Stimulated activated CD4-positive, alpha-beta T cell treated with anti-CD3 and anti-CD28 coated beads, TNF-alpha, amount 100 ng/mL, for 24 hours (primary cell): Measurements from ENCODE around the gene NFATC1.

Experiments
- DNase-seq, 3 experiments: peaks; one replicate each; pipeline ENCODE4 v3.0.0-alpha.2; 2020; ENCODE audit warnings: low read depth in 3 of 3

NFATC1 gene

GRCh38 chr18:79554321-79554720 is 158.6 kb downstream of the NFATC1 start:
- no peak for DNase-seq

GRCh38 chr18:79554945-79555645 is 159.4 kb downstream of the NFATC1 start:
- DNase-seq, result no peak

DNA sequence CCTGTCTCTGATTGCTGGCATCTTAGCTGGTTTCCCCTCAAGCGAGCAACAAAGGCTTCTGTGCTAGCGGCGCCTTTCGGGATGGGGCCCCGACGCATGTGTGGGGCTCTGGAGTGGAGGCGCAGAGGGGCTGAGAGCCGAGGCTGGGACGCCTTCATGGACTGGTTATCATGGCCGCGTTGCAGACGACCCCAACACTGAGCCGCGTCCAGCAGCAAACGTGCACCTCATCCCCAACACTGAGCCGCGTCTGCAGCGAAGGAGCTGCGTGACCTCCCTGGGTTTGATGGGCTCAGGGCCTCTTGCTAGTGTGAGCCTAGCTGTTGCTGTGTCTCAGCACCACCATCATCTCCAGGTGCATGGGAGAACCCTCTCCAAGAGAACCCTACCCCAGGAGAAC is 160.2 kb downstream of the NFATC1 start:
- DNase-seq, result no peak

- DNase-seq, result no peak
Observed at GRCh38 chr18:79556829-79557585, 161.3 kb downstream of the NFATC1 start.

- no peak for DNase-seq
Observed at GRCh38 chr18:79558196-79558932, 162.6 kb downstream of the NFATC1 start.

DNA sequence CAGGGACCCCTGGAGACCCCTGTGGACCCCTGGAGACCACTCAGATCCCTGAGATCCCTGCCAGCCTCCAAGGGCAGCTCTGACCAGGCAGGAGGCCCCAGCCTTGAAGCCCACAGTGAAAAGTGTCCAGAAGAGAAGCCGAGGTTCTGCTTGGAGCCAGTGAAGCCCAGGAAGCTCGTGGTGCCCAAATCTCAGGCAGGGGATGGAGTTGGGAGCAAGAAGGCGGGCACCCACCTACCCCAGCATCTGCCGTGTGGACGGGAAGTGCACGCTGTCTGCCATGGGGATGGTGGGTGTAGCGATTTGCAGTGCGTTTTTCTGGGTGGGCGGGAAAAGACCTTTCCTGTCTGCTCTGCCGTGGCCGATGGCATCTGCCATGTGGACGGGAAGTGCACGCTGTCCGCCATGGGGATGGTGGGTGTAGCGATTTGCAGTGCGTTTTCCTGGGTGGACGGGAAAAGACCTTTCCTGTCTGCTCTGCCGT is 163.2 kb downstream of the NFATC1 start:
- DNase-seq, result no peak

DNA sequence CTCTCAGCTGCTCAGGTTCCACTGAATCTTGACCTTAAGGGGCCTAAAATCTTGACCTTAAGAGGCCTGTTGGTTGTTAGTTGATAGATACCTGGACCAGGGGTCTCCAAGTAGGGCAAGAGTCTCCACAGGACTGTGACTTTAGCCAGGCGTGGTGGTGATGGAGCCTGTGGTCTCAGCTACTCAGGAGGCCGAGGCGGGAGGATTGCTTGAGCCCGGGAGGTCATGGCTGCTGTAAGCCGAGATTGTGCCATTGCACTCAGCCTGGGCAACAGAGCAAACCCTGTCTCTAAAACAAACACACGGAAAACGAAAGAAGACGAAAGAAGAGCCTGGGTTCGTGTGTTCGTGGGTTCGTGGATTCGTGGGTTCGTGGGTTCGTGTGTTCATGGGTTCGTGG is 163.7 kb downstream of the NFATC1 start:
- DNase-seq, result no peak

DNA sequence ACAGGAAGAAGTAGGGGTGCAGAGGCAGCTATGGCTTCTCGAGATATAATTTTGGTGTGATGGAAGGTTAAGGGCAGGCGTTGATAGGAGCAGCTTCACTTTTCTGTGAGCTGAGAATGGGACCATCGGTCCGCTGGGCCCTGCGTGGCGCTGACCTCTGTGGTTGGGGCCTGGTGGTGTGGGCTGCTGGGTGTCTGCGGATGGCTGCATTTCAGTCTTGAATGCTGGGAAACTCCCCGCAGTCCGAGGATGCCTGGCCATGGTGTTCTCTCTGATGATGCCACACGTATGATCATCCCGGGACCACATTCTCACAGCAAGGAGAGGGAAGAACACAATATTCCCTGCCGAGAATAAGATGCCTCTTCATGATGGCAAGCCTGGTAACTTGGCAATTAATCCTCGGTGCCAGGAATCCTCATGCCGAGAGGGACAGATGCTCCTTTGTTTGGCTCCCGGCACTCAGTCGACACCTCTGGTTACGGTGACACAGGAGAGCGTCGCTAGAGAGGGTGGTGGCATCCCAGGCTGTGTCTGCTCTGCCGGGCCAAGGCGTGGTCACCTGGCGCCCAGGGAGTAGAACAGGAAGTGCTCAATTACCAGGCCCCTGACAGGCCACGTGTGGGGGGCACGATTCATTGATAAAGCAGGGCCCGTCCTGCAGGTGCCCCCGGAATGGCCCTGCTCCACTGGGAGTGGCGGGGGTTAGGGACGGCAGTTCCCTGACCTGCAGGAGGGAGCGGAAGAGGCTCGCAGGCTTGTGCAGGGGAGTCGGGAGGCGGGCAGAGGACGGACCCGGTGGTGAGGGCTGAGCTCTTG is 164.5 kb downstream of the NFATC1 start:
- DNase-seq, result no peak

GRCh38 chr18:79560861-79561210 is 165.1 kb downstream of the NFATC1 start:
- no peak for DNase-seq

DNA sequence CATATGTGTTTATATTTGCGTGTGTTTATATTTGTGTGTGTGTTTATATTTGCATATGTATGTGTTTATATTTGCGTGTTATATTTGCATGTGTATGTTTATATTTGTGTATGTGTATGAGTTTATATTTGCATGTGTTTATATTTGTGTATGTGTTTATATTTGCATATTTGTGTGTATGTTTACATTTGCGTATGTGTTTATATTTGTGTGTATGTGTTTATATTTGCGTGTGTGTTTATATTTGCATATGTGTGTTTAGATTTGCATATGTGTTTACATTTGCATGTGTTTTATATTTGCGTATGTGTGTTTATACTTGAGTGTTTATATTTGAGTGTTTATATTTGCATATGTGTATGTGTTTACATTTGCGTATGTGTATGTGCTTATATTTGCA is 168.2 kb downstream of the NFATC1 start:
- DNase-seq, result no peak

- DNase-seq, result no peak
Observed at GRCh38 chr18:79564441-79564840, 168.7 kb downstream of the NFATC1 start.

DNA sequence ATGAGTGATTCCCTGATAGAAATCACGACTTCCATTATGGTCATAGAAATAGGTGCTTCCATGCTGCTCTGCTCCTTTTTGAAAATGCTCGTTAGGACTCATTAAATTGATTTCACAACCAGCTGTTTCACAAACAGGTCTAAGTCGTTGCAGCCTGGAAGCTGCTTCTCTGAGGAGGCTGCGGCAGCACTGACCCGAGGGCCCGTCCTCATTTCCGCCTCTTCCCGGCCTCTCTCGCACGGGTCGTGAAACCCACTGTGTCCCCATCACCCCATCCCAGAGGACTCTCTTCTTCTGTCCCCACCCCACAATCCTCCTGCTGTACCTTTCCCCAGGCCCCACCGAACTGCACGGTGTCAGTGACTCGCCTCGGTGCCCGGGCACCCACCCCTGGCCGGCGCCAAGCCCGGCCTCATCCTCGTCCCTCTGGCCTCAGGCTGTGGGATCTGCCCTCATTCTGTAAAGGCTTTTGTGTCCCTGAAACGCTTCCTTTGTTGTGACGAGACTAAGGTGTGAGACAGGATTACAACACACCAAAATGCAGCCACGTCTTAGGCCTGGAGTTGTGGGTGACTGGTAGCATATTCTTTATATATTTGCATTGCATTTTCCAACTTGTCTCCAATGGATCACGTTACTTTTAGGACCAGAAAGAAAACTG is 171.2 kb downstream of the NFATC1 start:
- DNase-seq, result no peak

DNA sequence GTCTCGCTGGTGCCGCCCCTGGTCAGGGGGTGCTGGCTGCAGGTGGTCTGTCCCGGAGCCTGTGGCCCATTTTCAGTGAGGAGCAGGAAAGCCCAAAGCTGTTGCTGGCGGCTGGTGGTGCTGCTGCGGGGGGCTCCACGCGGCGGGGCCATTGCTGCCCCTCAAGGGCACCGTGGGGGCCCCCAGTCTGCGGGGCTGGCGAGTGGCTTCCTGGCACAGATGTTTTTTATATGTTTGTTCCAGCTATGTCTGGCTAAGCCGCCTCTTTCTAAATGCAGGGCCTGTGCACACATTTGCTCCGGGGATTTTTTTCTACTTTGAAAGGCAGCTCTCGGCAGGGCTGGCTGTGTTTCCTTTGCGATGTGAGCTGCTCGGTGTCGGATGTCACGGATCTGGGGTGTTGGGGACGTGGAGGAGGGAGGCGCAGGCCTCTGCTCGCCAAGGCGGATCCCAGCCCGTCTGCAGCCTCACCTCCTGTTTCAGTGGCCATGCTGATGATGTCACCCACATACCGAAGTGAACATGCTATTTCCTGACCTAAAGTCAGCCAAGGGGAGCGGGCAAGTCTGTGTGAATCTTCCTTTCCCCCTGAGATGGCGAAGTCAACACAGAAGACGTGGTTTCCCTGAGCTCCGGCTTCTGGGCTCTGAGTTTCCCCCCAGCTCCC is 171.9 kb downstream of the NFATC1 start:
- no peak for DNase-seq

DNA sequence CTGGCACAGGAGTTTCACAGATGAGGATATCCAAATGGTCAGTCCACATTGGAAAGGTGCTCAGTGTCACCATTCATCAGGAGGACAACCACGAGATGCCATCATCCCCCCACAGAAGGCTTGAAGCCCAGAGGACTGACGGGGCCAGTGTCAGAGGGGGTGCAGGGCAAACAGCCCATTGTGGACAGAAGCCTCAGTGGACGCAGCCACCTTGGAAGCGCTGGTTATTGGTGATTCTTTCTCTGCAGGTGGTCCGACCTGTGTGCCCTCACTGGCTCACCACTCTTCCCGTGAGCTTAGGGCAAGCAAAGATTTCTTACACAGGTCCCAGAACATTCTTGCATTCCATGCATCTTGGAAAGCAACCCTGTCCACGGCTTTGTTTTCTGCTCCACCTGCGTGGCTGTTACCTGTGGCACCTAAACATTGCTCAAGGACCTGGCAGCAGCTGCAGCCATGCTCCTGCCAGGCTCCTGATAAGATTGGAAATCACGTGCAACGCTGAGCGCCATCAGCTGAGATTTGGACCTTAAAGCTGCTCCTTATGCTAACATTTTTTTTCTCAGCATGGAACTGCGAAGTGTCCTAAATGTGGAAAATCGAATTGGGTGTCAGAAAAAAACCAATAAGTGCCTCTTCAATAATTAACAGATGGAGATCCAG is 172.9 kb downstream of the NFATC1 start:
- no peak for DNase-seq

GRCh38 chr18:79569720-79570119 is 174.0 kb downstream of the NFATC1 start:
- DNase-seq, result no peak

GRCh38 chr18:79570266-79571201 is 174.8 kb downstream of the NFATC1 start:
- no peak for DNase-seq

- DNase-seq, result no peak
Observed at GRCh38 chr18:79571211-79572092, 175.7 kb downstream of the NFATC1 start.
